Measurements from ENCODE around the gene MGLL. TPM values are rescaled to one million over a fixed set of nuclear protein-coding genes. Genes with fewer than 3 reads are reported as not detected.

Gene MGLL
- total RNA-seq, 4 donors from 2014 or later = 37.9 to 54.3 (median 45.2) TPM

- Histone ChIP-seq H3K4me3 (no peak overlapping the region), H3K4me1 (peaks cover 30% of the 10 kb centered on the region), H3K27ac (peak overlapping the region; percentile 27), H3K9me3 (no peaks in the 10 kb centered on the region), H3K36me3 (no peaks in the 10 kb centered on the region), H3K27me3 (no peaks in the 10 kb centered on the region)
- no peak for TF ChIP-seq EP300 (IDR thresholded peaks at IDR 0.05)
- no peak for TF ChIP-seq POLR2A (IDR thresholded peaks at IDR 0.05)
- no peak for TF ChIP-seq CTCF (IDR thresholded peaks at IDR 0.05)
- no peak for TF ChIP-seq POLR2AphosphoS5 (IDR thresholded peaks at IDR 0.05)
- WGBS = 78% methylated on average over 8 of the region's 8 CpGs
- no peak for DNase-seq (ENCODE audit: low spot score in 2 of 2)
Observed at GRCh38 chr3:127780536-127781400, 41.5 kb downstream of the MGLL start.

- H3K27me3 ChIP-seq = no peaks in the 10 kb centered on the region
- no peaks in the 10 kb centered on the region for H3K9me3 ChIP-seq
- H3K4me1 ChIP-seq = peaks cover 33% of the 10 kb centered on the region
- no peaks in the 10 kb centered on the region for H3K36me3 ChIP-seq
- no peak overlapping the region for H3K27ac ChIP-seq
- H3K4me3 ChIP-seq = no peak overlapping the region
- TF ChIP-seq POLR2AphosphoS5 (IDR thresholded peaks at IDR 0.05) (no peak), EP300 (IDR thresholded peaks at IDR 0.05) (no peak), CTCF (IDR thresholded peaks at IDR 0.05) (no peak), POLR2A (IDR thresholded peaks at IDR 0.05) (no peak)
- WGBS = 50% methylated on average over 3 of the region's 3 CpGs
- no peak for DNase-seq (ENCODE audit: low spot score in 2 of 2)
Observed at GRCh38 chr3:127779747-127780146, 42.6 kb downstream of the MGLL start.

- no peak overlapping the region for H3K27ac ChIP-seq
Observed at GRCh38 chr3:127777921-127778656, 44.2 kb downstream of the MGLL start.

GRCh38 chr3:127777332-127777731 is 45.0 kb downstream of the MGLL start:
- no peak overlapping the region for H3K4me3 ChIP-seq
- WGBS = 91% methylated on average over 1 of the region's 1 CpG
- no peak for TF ChIP-seq POLR2AphosphoS5 (IDR thresholded peaks at IDR 0.05)
- TF ChIP-seq EP300 (IDR thresholded peaks at IDR 0.05) = no peak
- no peak for TF ChIP-seq POLR2A (IDR thresholded peaks at IDR 0.05)
- TF ChIP-seq CTCF (IDR thresholded peaks at IDR 0.05) = no peak
- no peak overlapping the region for H3K27ac ChIP-seq
- H3K27me3 ChIP-seq = no peaks in the 10 kb centered on the region
- peaks cover 35% of the 10 kb centered on the region for H3K4me1 ChIP-seq
- no peaks in the 10 kb centered on the region for H3K36me3 ChIP-seq
- DNase-seq (ENCODE audit: low spot score in 2 of 2) = no peak
- H3K9me3 ChIP-seq = no peaks in the 10 kb centered on the region

More at GRCh38 chr3:127777921-127778656, 44.2 kb downstream of the MGLL start:
- Histone ChIP-seq H3K36me3 (no peaks in the 10 kb centered on the region), H3K4me1 (peaks cover 35% of the 10 kb centered on the region), H3K27me3 (no peaks in the 10 kb centered on the region), H3K4me3 (no peak overlapping the region), H3K9me3 (no peaks in the 10 kb centered on the region)
- TF ChIP-seq POLR2AphosphoS5 (IDR thresholded peaks at IDR 0.05) = no peak
- TF ChIP-seq CTCF (IDR thresholded peaks at IDR 0.05) = no peak
- no peak for TF ChIP-seq EP300 (IDR thresholded peaks at IDR 0.05)
- no peak for DNase-seq (ENCODE audit: low spot score in 2 of 2)
- 87% methylated on average over 9 of the region's 11 CpGs for WGBS

- no peaks in the 10 kb centered on the region for H3K27me3 ChIP-seq
- WGBS = 89% methylated on average over 10 of the region's 10 CpGs
- H3K9me3 ChIP-seq = no peaks in the 10 kb centered on the region
- H3K36me3 ChIP-seq = no peaks in the 10 kb centered on the region
- H3K27ac ChIP-seq = no peak overlapping the region
- H3K4me1 ChIP-seq = peaks cover 27% of the 10 kb centered on the region
- no peak for TF ChIP-seq POLR2A (IDR thresholded peaks at IDR 0.05)
- TF ChIP-seq EP300 (IDR thresholded peaks at IDR 0.05) = no peak
- no peak for TF ChIP-seq POLR2AphosphoS5 (IDR thresholded peaks at IDR 0.05)
- H3K4me3 ChIP-seq = no peak overlapping the region
- DNase-seq (ENCODE audit: low spot score in 2 of 2) = no peak
Observed at GRCh38 chr3:127776347-127776746, 46.0 kb downstream of the MGLL start.

Measured in suprapubic skin (tissue), 4 donors.